ENCODE results near the gene ANKS1A.

DNA sequence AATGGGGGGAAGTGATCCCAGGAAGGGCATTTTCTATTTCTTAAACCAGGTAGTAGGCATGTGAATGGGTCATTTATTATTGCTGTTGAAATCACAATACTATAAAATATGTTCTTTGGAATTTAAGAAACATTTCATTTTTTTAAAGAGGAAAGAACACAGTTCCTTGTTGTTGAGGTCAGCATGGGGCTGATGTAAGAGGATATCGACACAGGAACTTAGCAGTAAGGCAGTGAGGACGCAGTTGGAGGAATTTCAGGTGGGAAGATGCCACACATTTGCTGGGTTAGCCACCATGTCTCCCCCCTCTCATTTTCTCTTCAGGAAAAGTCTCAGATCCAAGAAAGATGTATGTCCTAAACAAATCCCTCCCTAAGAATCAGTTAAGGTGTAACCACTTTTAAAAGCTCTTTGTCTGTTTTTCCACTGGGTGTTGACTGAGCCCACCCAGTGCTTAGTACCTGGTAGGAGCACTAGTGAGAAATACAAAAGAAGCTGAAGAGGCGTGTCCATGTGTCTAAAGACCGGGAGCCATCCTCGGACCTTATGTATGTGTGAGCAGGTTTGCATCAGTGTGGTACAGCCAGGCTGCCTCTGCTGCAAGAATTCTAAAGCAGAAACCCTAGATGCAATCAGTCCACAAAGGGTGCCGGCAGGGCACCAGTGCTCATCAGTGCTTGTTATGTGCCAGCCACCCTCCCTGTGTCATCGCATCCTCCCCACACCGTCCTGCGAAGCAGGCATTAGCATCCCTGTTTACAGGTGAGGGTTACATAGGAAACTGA is 153.2 kb downstream of the ANKS1A start:
- TF ChIP-seq POLR2A (IDR thresholded peaks at IDR 0.05; ENCODE audit: low read length) (no peak), GATA1 (IDR thresholded peaks at IDR 0.05; ENCODE audit: low read depth, low read length) (no peak)
